Measurements from ENCODE around the gene DAAM2.

DNA sequence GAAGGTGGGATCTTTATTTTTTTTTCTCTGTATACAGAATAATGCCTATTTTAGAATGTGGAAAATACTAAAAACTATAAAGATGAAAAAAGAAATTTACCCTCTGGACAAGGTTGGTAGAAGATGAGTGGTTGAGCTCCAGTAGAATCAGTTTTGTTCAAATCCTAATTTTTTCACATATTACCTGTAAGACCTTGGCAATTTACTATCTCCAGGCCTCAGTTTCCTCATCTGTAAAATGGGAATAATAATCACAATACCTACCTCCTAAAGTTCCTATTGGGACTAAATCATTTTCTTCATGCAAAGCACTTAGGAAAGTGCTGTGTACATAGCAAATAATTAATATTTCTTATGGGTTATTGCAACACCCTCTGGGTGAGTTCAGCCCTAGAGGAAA lies 28.4 kb downstream of the DAAM2 start:
- TF ChIP-seq EZH2 (IDR thresholded peaks at IDR 0.05; ENCODE audit: borderline replicate concordance, low read depth, low read length, poor library complexity, severe bottlenecking): no peak
- TF ChIP-seq, protein P1, sequence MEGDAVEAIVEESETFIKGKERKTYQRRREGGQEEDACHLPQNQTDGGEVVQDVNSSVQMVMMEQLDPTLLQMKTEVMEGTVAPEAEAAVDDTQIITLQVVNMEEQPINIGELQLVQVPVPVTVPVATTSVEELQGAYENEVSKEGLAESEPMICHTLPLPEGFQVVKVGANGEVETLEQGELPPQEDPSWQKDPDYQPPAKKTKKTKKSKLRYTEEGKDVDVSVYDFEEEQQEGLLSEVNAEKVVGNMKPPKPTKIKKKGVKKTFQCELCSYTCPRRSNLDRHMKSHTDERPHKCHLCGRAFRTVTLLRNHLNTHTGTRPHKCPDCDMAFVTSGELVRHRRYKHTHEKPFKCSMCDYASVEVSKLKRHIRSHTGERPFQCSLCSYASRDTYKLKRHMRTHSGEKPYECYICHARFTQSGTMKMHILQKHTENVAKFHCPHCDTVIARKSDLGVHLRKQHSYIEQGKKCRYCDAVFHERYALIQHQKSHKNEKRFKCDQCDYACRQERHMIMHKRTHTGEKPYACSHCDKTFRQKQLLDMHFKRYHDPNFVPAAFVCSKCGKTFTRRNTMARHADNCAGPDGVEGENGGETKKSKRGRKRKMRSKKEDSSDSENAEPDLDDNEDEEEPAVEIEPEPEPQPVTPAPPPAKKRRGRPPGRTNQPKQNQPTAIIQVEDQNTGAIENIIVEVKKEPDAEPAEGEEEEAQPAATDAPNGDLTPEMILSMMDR (conservative IDR thresholded peaks at IDR 0.05; ENCODE audit: low read depth, low read length): no peak

Measured in A673 (cell line).